Esophagus squamous epithelium (tissue), 5 donors: ENCODE measurements around the gene RNF220. TPM values are rescaled to one million over a fixed set of nuclear protein-coding genes. Genes with fewer than 3 reads are reported as not detected.

Source experiments
- DNase-seq: peaks from one replicate; lab custom pipeline; 2025; lab: John Stamatoyannopoulos, UW
- H3K27ac ChIP-seq, 4 donors: fragments of 200-600 bp; sonication (generic); one replicate each; pipeline ENCODE4 v1.5.1; 2016 to 2019; ENCODE audit warnings: mild to moderate bottlenecking in 1 of 4
- H3K27me3 ChIP-seq, 4 donors: fragments of 200-600 bp; sonication (generic); 1 replicate in 3 of 4; 2 replicates in 1 of 4; pipeline versions ENCODE4 v1.5.1 to v1.6.0; 2017 to 2021; ENCODE audit warnings: antibody characterized with exemption in 1 of 4
- H3K36me3 ChIP-seq, 3 donors: fragments of 200-600 bp; sonication (generic); one replicate each; pipeline ENCODE4 v1.5.1; 2016 to 2019
- H3K4me1 ChIP-seq, 3 donors: fragments of 200-600 bp; sonication (generic); one replicate each; pipeline ENCODE4 v1.5.1; 2017 to 2019
- H3K4me3 ChIP-seq, 4 donors: fragments of 200-600 bp; sonication (generic); 1 replicate in 3 of 4; 2 replicates in 1 of 4; pipeline ENCODE4 v1.5.1; 2016 to 2019; ENCODE audit warnings: mild to moderate bottlenecking in 2 of 4, moderate library complexity in 1 of 4
- H3K9me3 ChIP-seq, 3 donors: fragments of 200-600 bp; sonication (generic); one replicate each; pipeline ENCODE4 v1.5.1; 2016 to 2019
- CTCF ChIP-seq, 6 experiments: fragments of 450-650 bp in 4 of 6; fragments of 200-600 bp in 2 of 6; sonication (generic) in 2 of 6; IDR thresholded peaks; one replicate each; pipeline ENCODE4 v1.5.1; 2016 to 2019; ENCODE audit warnings: antibody characterized with exemption in 6 of 6, mild to moderate bottlenecking in 4 of 6, moderate library complexity in 4 of 6
- POLR2A ChIP-seq, 4 donors: fragments of 450-650 bp; IDR thresholded peaks; one replicate each; pipeline ENCODE4 v1.6.1; 2017; ENCODE audit warnings: antibody characterized with exemption in 4 of 4, mild to moderate bottlenecking in 4 of 4, moderate library complexity in 3 of 4
- WGBS, 2 donors: methylation state at CpG; one replicate each; pipeline ENCODE4 v1.1.5; 2018; 5-methylcytosine and 5-hydroxymethylcytosine counted together
- intact Hi-C: fragments of 100-400 bp; cut with DNase I; formaldehyde crosslinking; loops from one replicate; pipeline ENCODE4 v1.15.0; 2022
- total RNA-seq, 4 donors: library from RNA; depleted of rRNA; stranded (reverse); fragments of >200 nt; gene quantifications; one replicate each; pipeline ENCODE4 v1.1.0, GENCODE V29; 2016
- donor health status: DM: yes; HTN: yes; CAD: no.

Gene RNF220
- total RNA-seq, 4 donors from 2014 or later = 44.8 to 111 (median 60.3) TPM

GRCh38 chr1:44659566-44659965 is 254.5 kb downstream of the RNF220 start:
- Histone ChIP-seq H3K4me3 (no peak overlapping the region), H3K36me3 (peaks cover 0 to 4% (median 0%) of the 10 kb centered on the region in 3 donors), H3K9me3 (no peaks in the 10 kb centered on the region), H3K27ac (no peak overlapping the region), H3K27me3 (no peaks in the 10 kb centered on the region), H3K4me1 (peaks cover 0 to 6% (median 0%) of the 10 kb centered on the region in 3 donors)
- WGBS, 2 donors = 81 to 100% methylated on average over 4 of the region's 4 CpGs
- no peak for DNase-seq
- TF ChIP-seq CTCF (IDR thresholded peaks at IDR 0.05) (no peak), POLR2A (IDR thresholded peaks at IDR 0.05) (no peak)
- intact Hi-C loops = no loop called here

- no peak for TF ChIP-seq POLR2A (IDR thresholded peaks at IDR 0.05)
- no peak for TF ChIP-seq CTCF (IDR thresholded peaks at IDR 0.05)
- no peak for DNase-seq
- Histone ChIP-seq H3K4me1 (peaks cover 0 to 6% (median 0%) of the 10 kb centered on the region in 3 donors), H3K9me3 (no peaks in the 10 kb centered on the region), H3K27ac (no peak overlapping the region), H3K36me3 (no peaks in the 10 kb centered on the region), H3K4me3 (no peak overlapping the region), H3K27me3 (no peaks in the 10 kb centered on the region)
- intact Hi-C loops = no loop called here
- WGBS, 2 donors = 43% methylated on average over 5 of the region's 9 CpGs
Observed at GRCh38 chr1:44660176-44660575, 255.1 kb downstream of the RNF220 start.

- Histone ChIP-seq H3K4me3 (no peak overlapping the region), H3K4me1 (peaks cover 0 to 6% (median 0%) of the 10 kb centered on the region in 3 donors), H3K9me3 (no peaks in the 10 kb centered on the region), H3K27ac (no peak overlapping the region), H3K36me3 (no peaks in the 10 kb centered on the region), H3K27me3 (no peaks in the 10 kb centered on the region)
- WGBS, 2 donors = 83 to 85% methylated on average over 9 of the region's 15 CpGs
- TF ChIP-seq POLR2A (IDR thresholded peaks at IDR 0.05) (no peak), CTCF (IDR thresholded peaks at IDR 0.05) (no peak)
- intact Hi-C loops = no loop called here
- no peak for DNase-seq
Observed at GRCh38 chr1:44661781-44662682, 257.0 kb downstream of the RNF220 start.

- TF ChIP-seq CTCF (IDR thresholded peaks at IDR 0.05) = no peak
- no peak for TF ChIP-seq POLR2A (IDR thresholded peaks at IDR 0.05)
- Histone ChIP-seq H3K4me1 (peaks cover 0 to 6% (median 0%) of the 10 kb centered on the region in 3 donors), H3K27me3 (no peaks in the 10 kb centered on the region), H3K4me3 (no peak overlapping the region), H3K36me3 (no peaks in the 10 kb centered on the region), H3K9me3 (no peaks in the 10 kb centered on the region), H3K27ac (no peak overlapping the region)
- 86 to 100% methylated on average over 1 to 3 of the region's 5 CpGs for WGBS, 2 donors
- DNase-seq = no peak
- intact Hi-C loops = no loop called here
Observed at GRCh38 chr1:44662683-44663030, 257.6 kb downstream of the RNF220 start.

GRCh38 chr1:44663417-44663816 is 258.4 kb downstream of the RNF220 start:
- H3K27me3 ChIP-seq = no peaks in the 10 kb centered on the region
- H3K4me3 ChIP-seq = no peak overlapping the region
- WGBS, 2 donors = 85 to 93% methylated on average over 5 of the region's 5 CpGs
- TF ChIP-seq POLR2A (IDR thresholded peaks at IDR 0.05) (no peak), CTCF (IDR thresholded peaks at IDR 0.05) (no peak)
- no peak for DNase-seq
- H3K27ac ChIP-seq = no peak overlapping the region
- no peaks in the 10 kb centered on the region for H3K9me3 ChIP-seq
- H3K36me3 ChIP-seq = no peaks in the 10 kb centered on the region
- peaks cover 0 to 6% (median 0%) of the 10 kb centered on the region in 3 donors for H3K4me1 ChIP-seq
- intact Hi-C loops = no loop called here
